GM18951 (cell line): ENCODE measurements around the gene GALNT13.
"Not testable (repeated sequence)": the region's sequence is repeated elsewhere in the genome, so short reads cannot be mapped to it uniquely, and the experiment has no call there.

ENCODE experiments used
- POLR2A ChIP-seq: IDR thresholded peaks from 4 replicates; pipeline ENCODE4 v1.6.1; 2011; ENCODE audit warnings: mild to moderate bottlenecking; ENCODE audit not compliant: insufficient read length, insufficient read depth; ENCODE audit errors: extremely low read depth
- in situ Hi-C: fragments of 300-500 bp; cut with MboI; formaldehyde crosslinking; loops from one replicate; pipeline ENCODE4 v1.12.0; 2022; ENCODE audit warnings: low sequenced_read_pairs, mixed read lengths, inconsistent platforms; ENCODE audit not compliant: unreplicated experiment

GALNT13 gene

GRCh38 chr2:154457286-154457685 lies 585.6 kb downstream of the GALNT13 start:
- in situ Hi-C loops: no loop called here
- TF ChIP-seq POLR2A: no peak

GRCh38 chr2:154459286-154459685 lies 587.6 kb downstream of the GALNT13 start:
- in situ Hi-C loops: no loop called here
- no peak for TF ChIP-seq POLR2A

- TF ChIP-seq POLR2A: no peak
- in situ Hi-C loops: no loop called here
Measured at GRCh38 chr2:154462634-154463033, 590.9 kb downstream of the GALNT13 start.

GRCh38 chr2:154466226-154466625 lies 594.5 kb downstream of the GALNT13 start:
- in situ Hi-C loops: no loop called here
- TF ChIP-seq POLR2A: no peak

- in situ Hi-C loops: no loop called here
- no peak for TF ChIP-seq POLR2A
Measured at GRCh38 chr2:154470376-154470775, 598.7 kb downstream of the GALNT13 start.

- in situ Hi-C loops: not testable (repeated sequence)
Measured at GRCh38 chr2:154471492-154471891, 599.8 kb downstream of the GALNT13 start.

- TF ChIP-seq POLR2A: no peak
- in situ Hi-C loops: no loop called here
Measured at GRCh38 chr2:154477319-154477718, 605.6 kb downstream of the GALNT13 start.

GRCh38 chr2:154480521-154480920 lies 608.8 kb downstream of the GALNT13 start:
- no peak for TF ChIP-seq POLR2A
- in situ Hi-C loops: no loop called here

- no peak for TF ChIP-seq POLR2A
Measured at GRCh38 chr2:154481336-154481735, 609.6 kb downstream of the GALNT13 start.

GRCh38 chr2:154484338-154485099 lies 612.8 kb downstream of the GALNT13 start:
- no peak for TF ChIP-seq POLR2A
- in situ Hi-C loops: no loop called here

More at GRCh38 chr2:154481336-154481735, 609.6 kb downstream of the GALNT13 start:
- in situ Hi-C loops: no loop called here

GRCh38 chr2:154488801-154489200 lies 617.1 kb downstream of the GALNT13 start:
- TF ChIP-seq POLR2A: no peak
- in situ Hi-C loops: no loop called here

GRCh38 chr2:154489266-154489858 lies 617.6 kb downstream of the GALNT13 start:
- in situ Hi-C loops: no loop called here
- TF ChIP-seq POLR2A: no peak

GRCh38 chr2:154490530-154490929 lies 618.8 kb downstream of the GALNT13 start:
- in situ Hi-C loops: no loop called here
- TF ChIP-seq POLR2A: no peak

- in situ Hi-C loops: no loop called here
- no peak for TF ChIP-seq POLR2A
Measured at GRCh38 chr2:154495455-154495868, 623.7 kb downstream of the GALNT13 start.

GRCh38 chr2:154497019-154497418 lies 625.3 kb downstream of the GALNT13 start:
- in situ Hi-C loops: no loop called here
- TF ChIP-seq POLR2A: no peak
